Mucosa of descending colon (tissue), 3 donors: ENCODE data around the gene IMPDH2. TPM values are rescaled to one million over a fixed set of nuclear protein-coding genes. Genes with fewer than 3 reads are reported as not detected.

ENCODE experiments used
- ATAC-seq: fragments of 200-7000 bp; cut with Tn5 transposase; one replicate; pipeline ENCODE4 v1.9.1; 2020; ENCODE audit warnings: mild to moderate bottlenecking, moderate library complexity
- DNase-seq, 3 donors: peaks; one replicate each; pipeline ENCODE4 v3.0.0-alpha.2; 2020
- H3K36me3 ChIP-seq: fragments of 200-600 bp; one replicate; pipeline ENCODE4 v1.8.0; 2021; ENCODE audit warnings: low read depth, mild to moderate bottlenecking
- H3K4me1 ChIP-seq: fragments of 200-600 bp; one replicate; pipeline ENCODE4 v1.8.0; 2021; ENCODE audit warnings: low read depth, mild to moderate bottlenecking
- H3K4me3 ChIP-seq: fragments of 200-600 bp; one replicate; pipeline ENCODE4 v1.8.0; 2021; ENCODE audit warnings: mild to moderate bottlenecking
- H3K9me3 ChIP-seq: fragments of 200-600 bp; one replicate; pipeline ENCODE4 v1.8.0; 2021; ENCODE audit warnings: mild to moderate bottlenecking
- CTCF ChIP-seq: fragments of 200-600 bp; IDR thresholded peaks from one replicate; pipeline ENCODE4 v1.8.0; 2022; ENCODE audit warnings: antibody characterized with exemption, mild to moderate bottlenecking
- intact Hi-C, 2 donors: fragments of 100-400 bp; cut with DNase I in 1 of 2; cut with micrococcal nuclease in 1 of 2; formaldehyde crosslinking; loops; one replicate each; pipeline versions ENCODE4 v1.11.0 to v1.11.1; 2022; cut with DNase I, micrococcal nuclease
- total RNA-seq, 3 donors: library from RNA; stranded (reverse); fragmentation: NEBNext Ultra II Directional in 2 of 3; extraction: Animal tissue kit (Norgen Biotek cat#: 25700) in 2 of 3; gene quantifications; one replicate each; pipeline versions ENCODE4 v1.2.1 to v1.2.4, GENCODE V29; 2021 to 2023
- donor health status: DM: no; HTN: no; CAD: no; lungs with moderate emphysema.
- donor health status: DM: no; HTN: no; CAD: no.
- donor health status: DM: no; HTN: yes; CAD: no.

The IMPDH2 gene
- total RNA-seq, 3 donors from 2014 or later = 113 to 146 (median 114) TPM

GRCh38 chr3:49017229-49017970, 11.8 kb downstream of the IMPDH2 start:
- peaks cover 4% of the 10 kb centered on the region for H3K36me3 ChIP-seq
- intact Hi-C loops = no loop called here
- peak; percentile 71 to 81 (median 79) for DNase-seq
- peak overlapping the region; percentile 60 for H3K4me3 ChIP-seq
- no peaks in the 10 kb centered on the region for H3K9me3 ChIP-seq
- ATAC-seq = peak; percentile 11
- peaks cover 24% of the 10 kb centered on the region for H3K4me1 ChIP-seq
- TF ChIP-seq CTCF = no peak

DNA sequence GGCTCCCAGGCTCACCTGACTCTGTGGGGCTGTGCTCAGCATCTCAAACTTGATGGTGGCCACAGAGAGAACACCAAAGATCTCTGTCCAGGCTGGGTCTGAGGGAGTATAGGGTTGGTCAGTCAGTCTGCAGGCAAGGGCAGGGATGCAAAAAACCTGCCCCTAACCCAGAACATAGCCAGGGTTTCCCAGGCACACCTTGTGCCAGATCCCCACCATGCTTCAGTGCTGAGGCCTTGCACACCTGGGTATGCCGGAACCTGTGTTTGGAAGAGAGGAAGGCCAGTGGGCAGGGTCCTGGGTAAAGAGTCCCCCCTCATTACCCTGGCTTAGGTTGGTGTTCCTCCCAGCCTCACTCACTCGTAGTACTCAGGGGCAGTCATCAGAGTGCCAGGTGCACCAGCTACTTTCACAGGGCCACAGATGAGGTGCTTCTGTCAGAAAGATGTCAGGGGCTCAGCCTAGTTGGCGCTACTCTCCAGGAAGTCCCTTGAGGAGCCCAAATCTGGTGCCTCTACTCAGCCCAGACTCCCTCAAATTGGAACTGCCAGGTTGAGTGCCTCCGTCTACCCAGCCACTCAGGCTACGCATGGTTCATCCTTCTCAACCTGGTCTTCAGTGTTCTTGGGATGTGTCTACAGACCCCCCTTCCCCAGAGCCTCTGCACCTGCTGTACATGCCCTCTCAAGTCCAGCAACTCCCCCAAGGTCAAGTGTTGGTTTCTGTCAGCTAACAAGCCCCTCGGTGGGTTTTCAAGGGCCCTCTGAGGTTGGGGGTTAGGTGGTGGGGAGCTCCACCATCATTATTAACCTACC, 12.6 kb downstream of the IMPDH2 start:
- peaks cover 4% of the 10 kb centered on the region for H3K36me3 ChIP-seq
- no peak for DNase-seq
- peaks cover 24% of the 10 kb centered on the region for H3K4me1 ChIP-seq
- no peak overlapping the region for H3K4me3 ChIP-seq
- ATAC-seq = no peak
- intact Hi-C loops = no loop called here
- TF ChIP-seq CTCF = no peak
- no peaks in the 10 kb centered on the region for H3K9me3 ChIP-seq

DNA sequence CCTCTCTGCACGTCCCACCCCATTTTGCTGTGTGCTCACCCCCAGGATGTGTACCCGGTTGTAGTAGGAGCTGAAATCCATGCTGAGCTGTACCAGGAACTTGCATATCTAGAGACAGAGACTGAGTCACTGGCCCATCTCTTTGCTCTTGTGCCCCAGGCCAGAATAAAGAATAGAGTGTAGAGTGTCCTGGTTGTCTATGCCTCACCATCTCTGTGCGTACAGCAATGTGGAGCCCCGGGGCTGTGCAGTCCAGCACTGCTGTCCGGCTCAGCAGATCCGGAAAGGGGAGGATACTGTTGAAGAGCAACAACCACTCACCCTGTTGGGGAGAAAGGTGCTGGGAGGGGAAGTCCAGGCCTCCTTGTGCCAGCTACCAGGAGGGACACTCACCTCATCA, 13.4 kb downstream of the IMPDH2 start:
- no peak overlapping the region for H3K4me3 ChIP-seq
- no peaks in the 10 kb centered on the region for H3K9me3 ChIP-seq
- no peak for TF ChIP-seq CTCF
- intact Hi-C loops = no loop called here
- peaks cover 24% of the 10 kb centered on the region for H3K4me1 ChIP-seq
- peaks cover 4% of the 10 kb centered on the region for H3K36me3 ChIP-seq
- DNase-seq = no peak
- ATAC-seq = no peak

DNA sequence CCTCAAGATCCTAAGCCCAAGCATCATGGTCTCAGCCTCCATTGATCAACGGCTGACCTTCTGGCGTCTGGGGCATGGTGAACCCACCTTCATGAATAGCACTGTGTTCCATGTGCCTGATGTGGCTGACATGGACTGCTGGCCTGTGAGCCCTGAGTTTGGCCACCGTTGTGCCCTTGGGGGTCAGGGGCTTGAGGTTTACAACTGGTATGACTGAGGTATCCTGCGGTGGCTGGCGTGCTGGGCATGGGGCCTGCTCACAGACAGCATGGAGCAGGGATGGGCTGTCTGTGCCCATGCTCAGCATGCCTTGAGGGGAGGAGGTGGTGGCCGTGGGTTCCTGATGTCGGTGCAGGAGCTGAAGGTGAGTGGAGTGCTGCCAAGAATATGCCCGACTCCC, 14.1 kb downstream of the IMPDH2 start:
- no peak for TF ChIP-seq CTCF
- H3K4me1 ChIP-seq = peaks cover 19% of the 10 kb centered on the region
- peaks cover 4% of the 10 kb centered on the region for H3K36me3 ChIP-seq
- no peak for DNase-seq
- no peak overlapping the region for H3K4me3 ChIP-seq
- no peak for ATAC-seq
- no peaks in the 10 kb centered on the region for H3K9me3 ChIP-seq
- intact Hi-C loops = no loop called here

DNA sequence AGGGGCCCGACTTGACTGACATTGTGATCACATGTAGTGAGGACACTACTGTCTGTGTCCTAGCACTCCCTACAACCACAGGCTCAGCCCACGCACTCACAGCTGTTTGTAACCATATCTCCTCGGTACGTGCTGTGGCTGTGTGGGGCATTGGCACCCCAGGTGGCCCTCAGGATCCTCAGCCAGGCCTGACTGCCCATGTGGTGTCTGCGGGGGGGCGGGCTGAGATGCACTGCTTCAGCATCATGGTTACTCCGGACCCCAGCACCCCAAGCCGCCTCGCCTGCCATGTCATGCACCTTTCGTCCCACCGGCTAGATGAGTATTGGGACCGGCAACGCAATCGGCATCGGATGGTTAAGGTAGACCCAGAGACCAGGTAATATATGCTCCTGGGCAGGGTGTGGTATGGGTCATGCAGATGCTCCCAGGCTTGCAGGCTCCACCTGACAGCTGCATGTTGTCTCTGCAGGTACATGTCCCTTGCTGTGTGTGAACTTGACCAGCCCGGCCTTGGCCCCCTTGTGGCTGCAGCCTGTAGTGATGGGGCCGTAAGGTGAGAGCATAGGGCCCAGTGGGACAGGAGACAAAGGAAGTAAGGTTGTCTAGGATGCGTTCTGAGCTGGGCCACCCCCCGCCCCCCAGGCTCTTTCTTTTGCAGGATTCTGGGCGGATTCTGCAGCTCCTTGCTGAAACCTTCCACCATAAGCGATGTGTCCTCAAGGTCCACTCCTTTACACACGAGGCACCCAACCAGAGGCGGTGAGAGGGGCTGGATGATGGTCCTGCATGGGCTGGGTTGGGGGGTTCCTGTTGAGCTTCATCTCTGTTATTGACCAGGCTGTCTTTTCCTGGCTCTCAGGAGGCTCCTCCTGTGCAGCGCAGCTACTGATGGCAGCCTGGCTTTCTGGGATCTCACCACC, 15.2 kb downstream of the IMPDH2 start:
- intact Hi-C loops = no loop called here
- ATAC-seq (peak; percentile 59), DNase-seq (peak; percentile 70 to 81 (median 76))
- H3K9me3 ChIP-seq = no peaks in the 10 kb centered on the region
- peaks cover 11% of the 10 kb centered on the region for H3K4me1 ChIP-seq
- H3K36me3 ChIP-seq = peaks cover 4% of the 10 kb centered on the region
- H3K4me3 ChIP-seq = no peak overlapping the region
- TF ChIP-seq CTCF = peak; percentile 37
